ENCODE data around the gene STEAP2. TPM values are rescaled to one million over a fixed set of nuclear protein-coding genes. Genes with fewer than 3 reads are reported as not detected.

The STEAP2 gene
- total and polyA plus RNA-seq, 2 of the 4 experiments (the other 2 are of a cell fraction): 1.8 to 3.9 TPM

GRCh38 chr7:90270431-90271178 is 59.1 kb downstream of the STEAP2 start:
- Histone ChIP-seq H3K9ac (ENCODE audit: low read depth, low read length) (no peak overlapping the region), H4K20me1 (ENCODE audit: insufficient read depth, low read length) (no peaks in the 10 kb centered on the region), H3K36me3 (ENCODE audit: control insufficient read depth, insufficient read depth, low read length) (no peaks in the 10 kb centered on the region), H3K27ac (ENCODE audit: insufficient read depth, low read length) (no peak overlapping the region), H4K91ac (ENCODE audit: insufficient read depth, low read depth, low read length) (no peak overlapping the region), H2BK5ac (ENCODE audit: low read depth, low read length, poor library complexity, severe bottlenecking) (no peak overlapping the region), H3K18ac (ENCODE audit: low read depth, low read length) (no peak overlapping the region), H3K79me1 (ENCODE audit: low read depth in 1 of 2, low read length in 2 of 2) (no peaks in the 10 kb centered on the region), H4K5ac (ENCODE audit: low read depth, low read length) (no peak overlapping the region), H3K4me1 (ENCODE audit: control insufficient read depth, insufficient read depth, low read length) (no peaks in the 10 kb centered on the region), H3K4me3 (ENCODE audit: insufficient read depth, low read depth, low read length) (no peak overlapping the region), H2BK15ac (ENCODE audit: low read depth, low read length) (no peak overlapping the region), H3K14ac (replicated peaks; ENCODE audit: low read depth, low read length) (no peak overlapping the region), H3K9me3 (ENCODE audit: control insufficient read depth, insufficient read depth, low read length) (no peaks in the 10 kb centered on the region), H2AFZ (replicated peaks; ENCODE audit: low read length, poor library complexity) (no peak overlapping the region), H3K27me3 (ENCODE audit: control insufficient read depth, insufficient read depth, low read length) (no peaks in the 10 kb centered on the region), H2AK5ac (ENCODE audit: low read depth, low read length) (no peak overlapping the region), H3K9me1 (ENCODE audit: insufficient read depth, low read length) (no peaks in the 10 kb centered on the region), H3K23ac (ENCODE audit: low read depth, low read length) (no peak overlapping the region), H3K4ac (ENCODE audit: low read depth, low read length) (no peak overlapping the region), H4K8ac (ENCODE audit: low read depth in 2 of 2, low read length in 2 of 2) (no peak overlapping the region), H2BK20ac (ENCODE audit: low read depth, low read length) (no peak overlapping the region), H3K4me2 (ENCODE audit: low read depth, low read length) (no peak overlapping the region), H2AK9ac (replicated peaks; ENCODE audit: low read depth, low read length, poor library complexity) (no peak overlapping the region), H3K56ac (ENCODE audit: extremely low read depth, insufficient read depth, low read length) (no peak overlapping the region), H2BK120ac (ENCODE audit: low read depth, low read length) (no peak overlapping the region)
- BruUV-seq (replicated peaks): no TSS peak
- TF ChIP-seq USF2 (IDR thresholded peaks at IDR 0.05; ENCODE audit: low read depth, low read length): no peak
- no peak for TF ChIP-seq SMC3 (IDR thresholded peaks at IDR 0.05; ENCODE audit: low read depth, low read length)
- TF ChIP-seq CHD1 (IDR thresholded peaks at IDR 0.05; ENCODE audit: low read depth, low read length): no peak
- peak; percentile 90 for TF ChIP-seq MAFK (IDR thresholded peaks at IDR 0.05; ENCODE audit: low read depth, low read length)
- no peak for DNase-seq
- CTCF ChIA-PET: no interaction called here
- POLR2A ChIA-PET (ENCODE audit: unreplicated experiment): no interaction called here
- intact Hi-C loops (cut with micrococcal nuclease) (no loop called here), dilution Hi-C loops (cut with HindIII; ENCODE audit: low sequenced_read_pairs, unreplicated experiment) (no loop called here), in situ Hi-C loops (cut with MboI; ENCODE audit: low sequenced_read_pairs) (no loop called here)
- ATAC-seq (ENCODE audit: low read depth): no peak
- WGBS, 2 experiments (ENCODE audit: extremely low coverage in 2 of 2, insufficient read length in 1 of 2): no CpG with 5 or more reads among the region's 2 CpGs

Measured in IMR-90 (cell line).